ENCODE measurements around the gene TRIM46. TPM values are rescaled to one million over a fixed set of nuclear protein-coding genes. Genes with fewer than 3 reads are reported as not detected.

Gene TRIM46
- total and polyA plus RNA-seq, 2 of the 13 experiments (the other 11 are each of a cell fraction or from before 2014, with no cell fraction given), result 0.04 to 0.09 TPM

DNA sequence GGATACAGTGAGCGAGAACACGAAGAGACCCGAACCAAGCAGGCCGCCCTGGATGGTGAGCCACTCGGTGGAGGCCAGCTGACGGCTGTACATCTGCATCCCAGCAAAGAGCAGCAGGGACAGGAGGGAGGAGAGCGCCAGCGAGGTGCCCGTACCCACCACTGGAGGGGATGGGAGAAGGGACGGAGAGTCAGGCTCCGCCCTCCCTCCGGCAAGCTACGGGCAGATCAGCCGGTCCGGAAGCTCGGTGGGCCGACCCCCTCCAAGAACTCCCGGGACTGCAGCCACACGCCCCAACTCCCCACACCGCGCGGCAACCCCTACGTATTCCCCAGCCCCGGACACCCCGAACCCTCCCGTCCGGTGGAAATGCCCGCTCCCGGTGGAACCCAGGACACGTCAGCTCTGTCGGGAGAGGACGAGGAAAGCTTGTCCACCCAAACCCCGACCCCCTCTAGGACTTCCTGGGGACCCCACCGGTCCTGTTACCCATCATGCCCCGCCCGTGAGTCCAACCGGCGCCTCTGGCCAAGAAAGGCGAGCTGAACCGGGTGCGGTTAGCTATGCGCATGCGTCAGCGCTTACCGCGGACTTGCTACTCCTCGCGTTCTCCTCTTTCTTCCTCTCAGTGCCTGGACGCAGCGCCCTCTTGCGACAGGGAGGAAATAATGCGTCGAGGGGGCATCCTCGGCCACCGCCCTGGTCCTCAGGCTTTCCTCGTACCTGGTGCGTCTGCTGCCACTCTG lies 744 bp upstream of the TRIM46 start, which contains the start of gene KRTCAP2 (continued):
- TF ChIP-seq SOX13 (IDR thresholded peaks at IDR 0.05) (no peak), SOX13 (CRISPR knock-in tag; conservative IDR thresholded peaks at IDR 0.05 in 1 of 2, IDR thresholded peaks at IDR 0.05 in 1 of 2) (peak in 1 of 2 experiments; percentile 50; a peak in 1 of 4 replicates), POLR2AphosphoS5 (IDR thresholded peaks at IDR 0.05; ENCODE audit: low read depth, low read length) (peak; percentile 86), ZNF891 (CRISPR knock-in tag; IDR thresholded peaks at IDR 0.05) (no peak), ZBTB7B (CRISPR knock-in tag; IDR thresholded peaks at IDR 0.05) (peak; percentile 63; the same call in 1 of the 2 replicates), ZNF430 (CRISPR knock-in tag; IDR thresholded peaks at IDR 0.05) (peak; percentile 55; the same call in 1 of the 2 replicates), RBM22 (optimal IDR thresholded peaks at IDR 0.05; ENCODE audit: low read length) (no peak), FOXA3 (CRISPR knock-in tag; IDR thresholded peaks at IDR 0.05) (peak; percentile 74), NR1H2 (CRISPR knock-in tag; IDR thresholded peaks at IDR 0.05; ENCODE audit: borderline replicate concordance, low read depth) (no peak), RAD21 (CRISPR knock-in tag; IDR thresholded peaks at IDR 0.05) (peak; percentile 37; the same call in 1 of the 2 replicates), E2F5 (CRISPR knock-in tag; conservative IDR thresholded peaks at IDR 0.05) (no peak), RORA (CRISPR knock-in tag; IDR thresholded peaks at IDR 0.05) (no peak), ZNF672 (CRISPR knock-in tag; IDR thresholded peaks at IDR 0.05) (no peak), ZNF652 (CRISPR knock-in tag; IDR thresholded peaks at IDR 0.05; ENCODE audit: borderline replicate concordance, low read depth) (no peak), MAFG (CRISPR knock-in tag; IDR thresholded peaks at IDR 0.05) (no peak), ZNF501 (CRISPR knock-in tag; IDR thresholded peaks at IDR 0.05) (peak; percentile 91), PLSCR1 (CRISPR knock-in tag; IDR thresholded peaks at IDR 0.05; ENCODE audit: borderline replicate concordance) (no peak), KDM2A (CRISPR knock-in tag; IDR thresholded peaks at IDR 0.05; ENCODE audit: borderline replicate concordance, low read depth) (peak; percentile 98), ZNF598 (CRISPR knock-in tag; IDR thresholded peaks at IDR 0.05; ENCODE audit: borderline replicate concordance) (no peak)
- TF ChIP-seq, protein P1, sequence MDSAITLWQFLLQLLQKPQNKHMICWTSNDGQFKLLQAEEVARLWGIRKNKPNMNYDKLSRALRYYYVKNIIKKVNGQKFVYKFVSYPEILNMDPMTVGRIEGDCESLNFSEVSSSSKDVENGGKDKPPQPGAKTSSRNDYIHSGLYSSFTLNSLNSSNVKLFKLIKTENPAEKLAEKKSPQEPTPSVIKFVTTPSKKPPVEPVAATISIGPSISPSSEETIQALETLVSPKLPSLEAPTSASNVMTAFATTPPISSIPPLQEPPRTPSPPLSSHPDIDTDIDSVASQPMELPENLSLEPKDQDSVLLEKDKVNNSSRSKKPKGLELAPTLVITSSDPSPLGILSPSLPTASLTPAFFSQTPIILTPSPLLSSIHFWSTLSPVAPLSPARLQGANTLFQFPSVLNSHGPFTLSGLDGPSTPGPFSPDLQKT (CRISPR knock-in tag; IDR thresholded peaks at IDR 0.05; ENCODE audit: borderline replicate concordance), result no peak
- TF ChIP-seq, protein P2, sequence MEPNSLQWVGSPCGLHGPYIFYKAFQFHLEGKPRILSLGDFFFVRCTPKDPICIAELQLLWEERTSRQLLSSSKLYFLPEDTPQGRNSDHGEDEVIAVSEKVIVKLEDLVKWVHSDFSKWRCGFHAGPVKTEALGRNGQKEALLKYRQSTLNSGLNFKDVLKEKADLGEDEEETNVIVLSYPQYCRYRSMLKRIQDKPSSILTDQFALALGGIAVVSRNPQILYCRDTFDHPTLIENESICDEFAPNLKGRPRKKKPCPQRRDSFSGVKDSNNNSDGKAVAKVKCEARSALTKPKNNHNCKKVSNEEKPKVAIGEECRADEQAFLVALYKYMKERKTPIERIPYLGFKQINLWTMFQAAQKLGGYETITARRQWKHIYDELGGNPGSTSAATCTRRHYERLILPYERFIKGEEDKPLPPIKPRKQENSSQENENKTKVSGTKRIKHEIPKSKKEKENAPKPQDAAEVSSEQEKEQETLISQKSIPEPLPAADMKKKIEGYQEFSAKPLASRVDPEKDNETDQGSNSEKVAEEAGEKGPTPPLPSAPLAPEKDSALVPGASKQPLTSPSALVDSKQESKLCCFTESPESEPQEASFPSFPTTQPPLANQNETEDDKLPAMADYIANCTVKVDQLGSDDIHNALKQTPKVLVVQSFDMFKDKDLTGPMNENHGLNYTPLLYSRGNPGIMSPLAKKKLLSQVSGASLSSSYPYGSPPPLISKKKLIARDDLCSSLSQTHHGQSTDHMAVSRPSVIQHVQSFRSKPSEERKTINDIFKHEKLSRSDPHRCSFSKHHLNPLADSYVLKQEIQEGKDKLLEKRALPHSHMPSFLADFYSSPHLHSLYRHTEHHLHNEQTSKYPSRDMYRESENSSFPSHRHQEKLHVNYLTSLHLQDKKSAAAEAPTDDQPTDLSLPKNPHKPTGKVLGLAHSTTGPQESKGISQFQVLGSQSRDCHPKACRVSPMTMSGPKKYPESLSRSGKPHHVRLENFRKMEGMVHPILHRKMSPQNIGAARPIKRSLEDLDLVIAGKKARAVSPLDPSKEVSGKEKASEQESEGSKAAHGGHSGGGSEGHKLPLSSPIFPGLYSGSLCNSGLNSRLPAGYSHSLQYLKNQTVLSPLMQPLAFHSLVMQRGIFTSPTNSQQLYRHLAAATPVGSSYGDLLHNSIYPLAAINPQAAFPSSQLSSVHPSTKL (CRISPR knock-in tag; IDR thresholded peaks at IDR 0.05), result peak; percentile 62
- TF ChIP-seq, protein P3, sequence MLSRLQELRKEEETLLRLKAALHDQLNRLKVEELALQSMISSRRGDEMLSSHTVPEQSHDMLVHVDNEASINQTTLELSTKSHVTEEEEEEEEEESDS (CRISPR knock-in tag; IDR thresholded peaks at IDR 0.05; ENCODE audit: borderline replicate concordance), result no peak
